Epithelial cell of alveolus of lung (primary cell): ENCODE results near the gene POM121L12. TPM values are rescaled to one million over a fixed set of nuclear protein-coding genes. Genes with fewer than 3 reads are reported as not detected.

Experiments used
- total RNA-seq: library from RNA; depleted of rRNA; stranded (reverse); fragments of >200 nt; gene quantifications from 2 replicates; pipeline ENCODE4 v1.2.1, GENCODE V29; 2015

POM121L12 gene
- total RNA-seq, result not detected in 2 replicates

DNA sequence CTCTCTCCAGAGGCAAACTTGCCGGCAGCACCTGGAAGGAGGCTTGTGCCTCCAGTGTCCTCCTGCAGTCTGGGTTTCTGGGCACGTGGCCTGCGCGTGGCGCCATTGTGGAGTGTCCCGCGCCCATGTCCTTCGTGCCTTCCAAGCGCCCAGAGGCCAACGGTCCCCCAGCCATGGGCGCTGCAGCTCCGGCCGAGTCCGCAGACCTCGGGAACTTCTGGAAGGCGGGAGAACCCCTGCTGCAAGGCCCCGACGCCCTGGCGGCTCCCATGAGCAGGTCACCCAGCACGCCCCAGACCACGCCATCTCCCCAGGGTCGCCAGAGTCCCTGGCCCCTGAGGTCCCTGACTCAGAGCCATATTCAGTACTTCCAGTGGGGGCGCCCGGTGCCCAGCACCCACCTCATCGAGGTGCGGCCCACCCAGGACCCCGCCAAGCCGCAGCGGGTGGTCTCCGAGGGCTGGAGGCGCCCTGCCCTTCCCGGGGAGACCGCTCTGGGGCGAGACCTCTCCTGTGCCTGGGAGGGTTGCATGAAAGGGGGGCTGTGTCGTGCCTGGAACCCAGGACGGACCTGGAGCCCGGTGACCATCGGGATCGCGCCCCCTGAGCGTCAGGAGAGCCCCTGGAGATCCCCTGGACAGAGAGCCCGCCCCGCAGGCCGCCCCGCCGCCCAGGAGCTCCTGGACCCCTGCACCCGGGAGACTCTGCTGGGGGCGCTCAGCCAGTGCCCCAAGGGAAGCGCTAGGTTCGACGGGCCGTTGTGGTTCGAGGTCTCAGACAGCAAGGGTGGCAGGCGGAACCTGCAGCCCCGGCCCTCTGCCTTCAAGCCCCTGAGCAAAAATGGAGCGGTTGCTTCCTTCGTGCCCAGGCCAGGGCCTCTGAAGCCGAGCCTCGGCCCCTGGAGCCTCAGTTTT is at the start of gene POM121L12:
Gene POM121L12, plus strand, starts transcription at position 135 of the 914 bp plus-strand sequence. Its CDS starts 39 bp downstream, at position 174.

